GM12874 (cell line): Measurements from ENCODE around the gene TRIM46.

ENCODE experiments used
- TF ChIP-seq, protein P1 (sequence below): IDR thresholded peaks from 2 replicates; pipeline ENCODE4 v1.5.1; 2011; ENCODE audit warnings: low read depth, mild to moderate bottlenecking, control low read depth, low read length, moderate library complexity; ENCODE audit not compliant: insufficient read depth

Gene TRIM46

DNA sequence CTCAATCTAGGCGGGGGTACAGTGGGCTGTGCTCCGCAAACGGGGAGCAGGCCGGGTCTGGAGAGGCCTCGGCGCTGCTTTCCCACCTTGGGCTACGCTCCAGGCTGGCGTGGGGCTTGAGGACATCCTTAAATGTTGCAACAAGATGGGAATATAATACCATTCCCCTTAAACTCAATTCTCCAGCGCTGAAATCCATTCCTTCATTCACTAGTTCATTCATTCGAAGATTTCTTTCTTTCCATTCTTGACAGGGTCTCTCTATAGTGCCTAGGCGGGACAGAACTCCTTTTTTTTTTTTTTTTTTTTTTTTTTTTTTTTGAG is 33.1 kb upstream of the TRIM46 start:
- TF ChIP-seq, protein P1, sequence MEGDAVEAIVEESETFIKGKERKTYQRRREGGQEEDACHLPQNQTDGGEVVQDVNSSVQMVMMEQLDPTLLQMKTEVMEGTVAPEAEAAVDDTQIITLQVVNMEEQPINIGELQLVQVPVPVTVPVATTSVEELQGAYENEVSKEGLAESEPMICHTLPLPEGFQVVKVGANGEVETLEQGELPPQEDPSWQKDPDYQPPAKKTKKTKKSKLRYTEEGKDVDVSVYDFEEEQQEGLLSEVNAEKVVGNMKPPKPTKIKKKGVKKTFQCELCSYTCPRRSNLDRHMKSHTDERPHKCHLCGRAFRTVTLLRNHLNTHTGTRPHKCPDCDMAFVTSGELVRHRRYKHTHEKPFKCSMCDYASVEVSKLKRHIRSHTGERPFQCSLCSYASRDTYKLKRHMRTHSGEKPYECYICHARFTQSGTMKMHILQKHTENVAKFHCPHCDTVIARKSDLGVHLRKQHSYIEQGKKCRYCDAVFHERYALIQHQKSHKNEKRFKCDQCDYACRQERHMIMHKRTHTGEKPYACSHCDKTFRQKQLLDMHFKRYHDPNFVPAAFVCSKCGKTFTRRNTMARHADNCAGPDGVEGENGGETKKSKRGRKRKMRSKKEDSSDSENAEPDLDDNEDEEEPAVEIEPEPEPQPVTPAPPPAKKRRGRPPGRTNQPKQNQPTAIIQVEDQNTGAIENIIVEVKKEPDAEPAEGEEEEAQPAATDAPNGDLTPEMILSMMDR, result no peak

DNA sequence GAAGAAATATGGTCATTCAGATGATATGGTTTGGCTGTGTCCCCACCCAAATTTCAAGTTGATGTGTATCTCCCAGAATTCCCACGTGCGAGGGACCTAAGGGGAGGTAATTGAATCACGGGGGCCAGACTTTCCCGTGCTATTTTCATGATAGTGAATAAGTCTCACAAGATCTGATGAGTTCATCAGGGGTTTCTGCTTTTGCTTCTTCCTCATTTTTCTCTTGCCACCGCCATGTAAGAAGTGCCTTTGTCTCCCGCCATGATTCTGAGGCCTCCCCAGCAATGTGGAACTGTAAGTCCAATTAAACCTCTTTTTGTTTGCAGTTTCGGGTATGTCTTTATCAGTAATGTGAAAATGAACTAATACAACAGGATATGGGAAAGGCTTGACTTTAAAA is 31.9 kb upstream of the TRIM46 start:
- TF ChIP-seq, protein P1, result no peak

DNA sequence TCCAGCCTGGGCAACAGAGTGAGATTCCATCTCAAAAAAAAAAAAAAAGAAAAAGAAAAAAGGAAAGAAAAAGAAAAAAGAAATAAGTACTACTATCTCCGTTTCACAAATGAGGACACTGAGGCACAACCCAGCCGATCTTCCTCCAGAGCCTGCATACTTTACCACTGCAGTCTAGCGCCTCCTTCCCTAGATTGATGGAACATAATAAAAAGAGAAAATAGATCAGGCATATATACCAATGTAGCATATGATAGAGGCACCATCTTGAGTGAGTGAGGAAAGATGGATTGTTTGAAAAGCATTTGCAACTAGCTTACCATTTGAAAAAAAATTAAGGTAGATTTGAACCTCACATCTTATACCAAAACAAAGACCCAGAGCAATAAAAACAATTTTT is 28.2 kb upstream of the TRIM46 start:
- TF ChIP-seq, protein P1, result no peak

DNA sequence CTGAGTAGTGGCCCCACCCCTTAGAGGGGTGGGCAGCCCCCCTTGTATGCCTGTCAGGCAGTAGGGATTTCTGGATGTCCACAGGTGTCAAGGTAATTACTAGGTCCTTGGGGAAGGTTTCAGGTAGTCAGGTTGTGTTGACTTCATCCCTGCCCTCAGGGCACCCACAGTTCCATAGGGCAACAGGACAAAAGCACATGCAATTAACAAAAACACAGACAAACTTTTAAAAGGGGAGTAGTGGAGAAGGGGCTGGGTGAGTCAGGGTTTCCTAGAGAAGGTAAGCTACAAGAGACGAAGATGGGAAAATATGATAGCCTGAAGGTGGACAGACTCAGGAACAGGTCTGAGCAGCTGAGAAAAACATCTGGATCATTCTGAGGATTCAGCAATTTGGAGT is 14.7 kb upstream of the TRIM46 start:
- TF ChIP-seq, protein P1, result no peak

DNA sequence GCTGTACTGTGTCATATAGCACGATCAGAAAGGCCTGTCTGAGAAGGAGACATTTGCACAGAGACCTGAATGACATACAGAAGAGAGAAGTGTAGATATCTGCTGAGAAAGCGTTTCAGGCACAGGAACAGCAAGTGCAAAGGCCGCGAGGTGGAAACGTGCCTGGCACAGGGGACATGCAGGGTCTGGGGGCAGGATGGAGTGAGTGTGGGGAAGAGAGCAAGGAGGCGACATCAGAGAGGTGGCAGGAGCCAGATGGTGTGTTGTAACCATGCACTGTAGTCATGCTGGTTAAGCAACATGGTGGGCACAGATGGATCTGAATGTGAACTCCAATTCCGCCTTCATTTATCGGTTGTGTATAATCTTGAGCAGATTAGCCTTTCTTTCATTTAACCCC is 13.5 kb upstream of the TRIM46 start:
- TF ChIP-seq, protein P1, result no peak

DNA sequence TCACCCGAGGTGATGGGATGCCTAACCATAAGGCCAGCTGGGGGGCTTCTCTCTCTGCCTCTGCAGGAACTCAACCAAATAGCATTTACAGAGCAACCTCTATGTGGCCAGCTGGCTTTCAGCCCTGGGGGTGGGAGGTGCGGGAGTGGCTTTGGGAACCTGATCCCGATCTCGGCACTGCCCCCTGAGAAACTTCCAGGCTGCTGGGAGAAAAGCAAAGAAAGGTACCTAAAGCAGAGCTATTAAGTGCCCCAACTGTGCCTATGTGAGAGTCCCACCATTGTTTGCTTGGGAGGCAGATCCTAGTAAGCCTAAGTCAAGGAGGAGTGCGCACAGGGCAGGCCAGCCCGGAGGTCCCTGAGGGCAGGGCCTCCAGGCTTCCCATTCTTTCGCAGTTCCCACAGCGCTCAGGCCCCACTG is 7.6 kb upstream of the TRIM46 start:
- TF ChIP-seq, protein P1, result no peak

DNA sequence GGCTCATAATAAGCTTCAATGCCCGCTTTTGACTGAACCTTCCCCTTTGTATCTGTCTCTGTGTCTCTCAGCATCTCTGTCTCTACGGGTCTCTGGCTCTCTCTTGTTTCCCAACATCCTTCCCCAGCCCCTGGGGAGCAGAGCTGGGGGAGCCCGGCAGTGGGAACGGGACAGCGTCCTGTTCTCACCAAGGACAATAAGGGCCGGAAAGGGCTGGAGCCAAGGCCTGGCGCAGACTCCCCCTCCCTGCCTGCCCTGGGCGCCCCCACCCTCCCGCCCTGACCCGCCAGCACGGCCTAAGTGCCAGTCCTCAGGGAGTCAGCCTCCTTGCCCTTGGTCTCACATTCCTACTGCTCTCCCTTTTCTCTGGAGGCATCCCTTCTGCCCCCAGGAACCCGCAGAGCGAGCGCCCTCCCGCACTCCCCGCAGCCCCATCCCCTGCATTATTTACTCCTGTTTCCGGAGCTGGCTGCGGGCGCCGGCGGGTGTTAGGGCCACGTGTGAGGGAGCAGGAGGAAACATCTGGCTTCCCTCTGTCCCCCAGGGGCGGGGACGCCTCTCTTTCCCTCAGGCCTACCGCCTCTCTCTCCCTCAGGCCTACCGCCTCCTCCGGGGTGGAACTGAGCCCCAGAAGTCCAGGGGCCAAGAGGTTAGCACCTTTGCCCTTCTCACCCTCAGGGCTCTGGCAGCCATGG is 7.0 kb upstream of the TRIM46 start:
- TF ChIP-seq, protein P1, result no peak
